Measurements from ENCODE around the gene TACSTD2. TPM values are rescaled to one million over a fixed set of nuclear protein-coding genes. Genes with fewer than 3 reads are reported as not detected.

The TACSTD2 gene
- total RNA-seq, 1 experiment from 2014 or later, result 1.2 TPM

- Histone ChIP-seq H3K56ac (ENCODE audit: insufficient read length, low read depth, low read length) (no peak overlapping the region), H3K9me3 (ENCODE audit: control insufficient read depth, low read depth, low read length) (no peaks in the 10 kb centered on the region), H3K4me2 (ENCODE audit: insufficient read depth, insufficient read length, low read length) (no peak overlapping the region), H3K9ac (ENCODE audit: extremely low read depth, insufficient read length, low read length) (no peak overlapping the region), H3K4me1 (ENCODE audit: insufficient read depth, low read length) (no peaks in the 10 kb centered on the region), H2AK5ac (ENCODE audit: insufficient read length, low read length) (no peak overlapping the region), H4K5ac (ENCODE audit: insufficient read length, low read depth, low read length) (no peak overlapping the region), H3K18ac (ENCODE audit: insufficient read length, low read depth, low read length) (no peak overlapping the region), H3K79me1 (ENCODE audit: insufficient read depth, low read depth, low read length, poor library complexity, severe bottlenecking) (no peaks in the 10 kb centered on the region), H3K23ac (ENCODE audit: insufficient read length, low read depth, low read length) (no peak overlapping the region), H2AFZ (ENCODE audit: low read length) (no peak overlapping the region), H2BK5ac (ENCODE audit: insufficient read length, low read length) (no peak overlapping the region), H4K8ac (replicated peaks; ENCODE audit: insufficient read length, low read depth, low read length) (no peak overlapping the region), H3K23me2 (ENCODE audit: insufficient read length, low read depth, low read length, poor library complexity, severe bottlenecking) (no peaks in the 10 kb centered on the region), H4K20me1 (ENCODE audit: control insufficient read depth, insufficient read depth, insufficient read length) (no peaks in the 10 kb centered on the region), H3K4ac (ENCODE audit: low read depth, low read length) (no peak overlapping the region), H3K79me2 (ENCODE audit: insufficient read depth, low read length) (no peaks in the 10 kb centered on the region), H3K14ac (ENCODE audit: insufficient read depth, low read length) (no peak overlapping the region), H4K91ac (ENCODE audit: insufficient read length, low read depth, low read length) (no peak overlapping the region), H3K27me3 (ENCODE audit: insufficient read depth, low read length) (no peaks in the 10 kb centered on the region), H2BK20ac (ENCODE audit: low read depth, low read length, poor library complexity, severe bottlenecking) (no peak overlapping the region), H2BK12ac (ENCODE audit: insufficient read length, low read depth, low read length) (no peak overlapping the region), H2BK15ac (ENCODE audit: low read depth, low read length) (no peak overlapping the region), H3T11ph (ENCODE audit: low read length) (no peak overlapping the region), H3K27ac (ENCODE audit: insufficient read length, low read depth, low read length) (no peak overlapping the region), H2BK120ac (ENCODE audit: low read depth, low read length, poor library complexity, severe bottlenecking) (no peak overlapping the region)
- no peak overlapping the region for H3K4me3 Mint-ChIP-seq
- H3K36me3 Mint-ChIP-seq (ENCODE audit: insufficient read depth in 1 of 3, low read depth in 3 of 3), result no peaks in the 10 kb centered on the region
- peaks cover 7% of the 10 kb centered on the region for H3K27me3 Mint-ChIP-seq (ENCODE audit: low read depth)
- TF ChIP-seq, protein P1, sequence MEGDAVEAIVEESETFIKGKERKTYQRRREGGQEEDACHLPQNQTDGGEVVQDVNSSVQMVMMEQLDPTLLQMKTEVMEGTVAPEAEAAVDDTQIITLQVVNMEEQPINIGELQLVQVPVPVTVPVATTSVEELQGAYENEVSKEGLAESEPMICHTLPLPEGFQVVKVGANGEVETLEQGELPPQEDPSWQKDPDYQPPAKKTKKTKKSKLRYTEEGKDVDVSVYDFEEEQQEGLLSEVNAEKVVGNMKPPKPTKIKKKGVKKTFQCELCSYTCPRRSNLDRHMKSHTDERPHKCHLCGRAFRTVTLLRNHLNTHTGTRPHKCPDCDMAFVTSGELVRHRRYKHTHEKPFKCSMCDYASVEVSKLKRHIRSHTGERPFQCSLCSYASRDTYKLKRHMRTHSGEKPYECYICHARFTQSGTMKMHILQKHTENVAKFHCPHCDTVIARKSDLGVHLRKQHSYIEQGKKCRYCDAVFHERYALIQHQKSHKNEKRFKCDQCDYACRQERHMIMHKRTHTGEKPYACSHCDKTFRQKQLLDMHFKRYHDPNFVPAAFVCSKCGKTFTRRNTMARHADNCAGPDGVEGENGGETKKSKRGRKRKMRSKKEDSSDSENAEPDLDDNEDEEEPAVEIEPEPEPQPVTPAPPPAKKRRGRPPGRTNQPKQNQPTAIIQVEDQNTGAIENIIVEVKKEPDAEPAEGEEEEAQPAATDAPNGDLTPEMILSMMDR (conservative IDR thresholded peaks at IDR 0.05), result no peak
- peaks cover 16 to 20% of the 10 kb centered on the region in 2 experiments for H3K4me1 Mint-ChIP-seq
- no peak overlapping the region for H3K27ac Mint-ChIP-seq
- no CpG with 5 or more reads among the region's 2 CpGs for WGBS (ENCODE audit: extremely low coverage, insufficient read length, low lambda C conversion rate)
- no peaks in the 10 kb centered on the region for H3K9me3 Mint-ChIP-seq
- no peak for DNase-seq
Measured at GRCh38 chr1:58548371-58548770, 28.7 kb downstream of the TACSTD2 start.
